ENCODE results near the gene NOS1AP. TPM values are rescaled to one million over a fixed set of nuclear protein-coding genes. Genes with fewer than 3 reads are reported as not detected.
A peak's percentile ranks its signal among the peaks of the same experiment; 100 is the strongest.

The NOS1AP gene
- total RNA-seq, 1 experiment from 2014 or later: 2.6 TPM

- Histone ChIP-seq H3K36me3 (ENCODE audit: low read depth, low read length) (no peaks in the 10 kb centered on the region), H4K20me1 (ENCODE audit: low read length) (no peaks in the 10 kb centered on the region), H3K9me2 (replicated peaks; ENCODE audit: low read length) (no peaks in the 10 kb centered on the region), H3K9ac (ENCODE audit: low read length) (no peak overlapping the region), H3K79me2 (ENCODE audit: low read length) (no peaks in the 10 kb centered on the region), H2AFZ (ENCODE audit: low read length) (no peak overlapping the region), H3K9me3 (ENCODE audit: low read length) (no peaks in the 10 kb centered on the region), H3K27ac (ENCODE audit: low read length) (no peak overlapping the region), H3F3A (ENCODE audit: low read length, unreplicated experiment) (no peaks in the 10 kb centered on the region), H3K4me2 (ENCODE audit: low read length) (no peak overlapping the region), H3K27me3 (ENCODE audit: low read length) (no peaks in the 10 kb centered on the region), H3K4me1 (ENCODE audit: insufficient read depth, low read length) (peaks cover 21% of the 10 kb centered on the region), H3K4me3 (ENCODE audit: low read length) (no peak overlapping the region)
- ChIA-PET CTCF (no interaction called here), POLR2A (ENCODE audit: unreplicated experiment) (no interaction called here)
- TF ChIP-seq, protein P1, sequence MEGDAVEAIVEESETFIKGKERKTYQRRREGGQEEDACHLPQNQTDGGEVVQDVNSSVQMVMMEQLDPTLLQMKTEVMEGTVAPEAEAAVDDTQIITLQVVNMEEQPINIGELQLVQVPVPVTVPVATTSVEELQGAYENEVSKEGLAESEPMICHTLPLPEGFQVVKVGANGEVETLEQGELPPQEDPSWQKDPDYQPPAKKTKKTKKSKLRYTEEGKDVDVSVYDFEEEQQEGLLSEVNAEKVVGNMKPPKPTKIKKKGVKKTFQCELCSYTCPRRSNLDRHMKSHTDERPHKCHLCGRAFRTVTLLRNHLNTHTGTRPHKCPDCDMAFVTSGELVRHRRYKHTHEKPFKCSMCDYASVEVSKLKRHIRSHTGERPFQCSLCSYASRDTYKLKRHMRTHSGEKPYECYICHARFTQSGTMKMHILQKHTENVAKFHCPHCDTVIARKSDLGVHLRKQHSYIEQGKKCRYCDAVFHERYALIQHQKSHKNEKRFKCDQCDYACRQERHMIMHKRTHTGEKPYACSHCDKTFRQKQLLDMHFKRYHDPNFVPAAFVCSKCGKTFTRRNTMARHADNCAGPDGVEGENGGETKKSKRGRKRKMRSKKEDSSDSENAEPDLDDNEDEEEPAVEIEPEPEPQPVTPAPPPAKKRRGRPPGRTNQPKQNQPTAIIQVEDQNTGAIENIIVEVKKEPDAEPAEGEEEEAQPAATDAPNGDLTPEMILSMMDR (conservative IDR thresholded peaks at IDR 0.05; ENCODE audit: low read depth, low read length): no peak
- TF ChIP-seq EZH2 (IDR thresholded peaks at IDR 0.05; ENCODE audit: low read length, unreplicated experiment): no peak
- TF ChIP-seq EZH2phosphoT487 (IDR thresholded peaks at IDR 0.05; ENCODE audit: borderline replicate concordance, low read length): no peak
- ATAC-seq (no peak), DNase-seq (no peak)
- BruUV-seq (replicated peaks): no TSS peak
- intact Hi-C loops (cut with micrococcal nuclease): no loop called here
These were observed 283.6 kb downstream of the NOS1AP start for GRCh38 chr1:162353078-162353477.

- Histone ChIP-seq H2AFZ (ENCODE audit: low read length) (no peak overlapping the region), H3K9me2 (replicated peaks; ENCODE audit: low read length) (no peaks in the 10 kb centered on the region), H3F3A (ENCODE audit: low read length, unreplicated experiment) (no peaks in the 10 kb centered on the region), H3K27ac (ENCODE audit: low read length) (no peak overlapping the region), H3K27me3 (ENCODE audit: low read length) (no peaks in the 10 kb centered on the region), H3K4me2 (ENCODE audit: low read length) (no peak overlapping the region), H3K36me3 (ENCODE audit: low read depth, low read length) (no peaks in the 10 kb centered on the region), H3K4me1 (ENCODE audit: insufficient read depth, low read length) (peaks cover 21% of the 10 kb centered on the region), H3K9ac (ENCODE audit: low read length) (no peak overlapping the region), H3K79me2 (ENCODE audit: low read length) (no peaks in the 10 kb centered on the region), H3K4me3 (ENCODE audit: low read length) (no peak overlapping the region), H3K9me3 (ENCODE audit: low read length) (no peaks in the 10 kb centered on the region), H4K20me1 (ENCODE audit: low read length) (no peaks in the 10 kb centered on the region)
- BruUV-seq (replicated peaks): no TSS peak
- intact Hi-C loops (cut with micrococcal nuclease): no loop called here
- ChIA-PET CTCF (interaction anchor here (0.5 kb wide), 1 partner anchor 160 kb away, joined by 5 read pairs; no protein-coding TSS in a partner anchor), POLR2A (ENCODE audit: unreplicated experiment) (no interaction called here)
- TF ChIP-seq, protein P1 (conservative IDR thresholded peaks at IDR 0.05; ENCODE audit: low read depth, low read length): no peak
- TF ChIP-seq EZH2 (IDR thresholded peaks at IDR 0.05; ENCODE audit: low read length, unreplicated experiment): no peak
- no peak for TF ChIP-seq EZH2phosphoT487 (IDR thresholded peaks at IDR 0.05; ENCODE audit: borderline replicate concordance, low read length)
- DNase-seq (no peak), ATAC-seq (no peak)
These were observed 284.2 kb downstream of the NOS1AP start for GRCh38 chr1:162353702-162354101.

DNA sequence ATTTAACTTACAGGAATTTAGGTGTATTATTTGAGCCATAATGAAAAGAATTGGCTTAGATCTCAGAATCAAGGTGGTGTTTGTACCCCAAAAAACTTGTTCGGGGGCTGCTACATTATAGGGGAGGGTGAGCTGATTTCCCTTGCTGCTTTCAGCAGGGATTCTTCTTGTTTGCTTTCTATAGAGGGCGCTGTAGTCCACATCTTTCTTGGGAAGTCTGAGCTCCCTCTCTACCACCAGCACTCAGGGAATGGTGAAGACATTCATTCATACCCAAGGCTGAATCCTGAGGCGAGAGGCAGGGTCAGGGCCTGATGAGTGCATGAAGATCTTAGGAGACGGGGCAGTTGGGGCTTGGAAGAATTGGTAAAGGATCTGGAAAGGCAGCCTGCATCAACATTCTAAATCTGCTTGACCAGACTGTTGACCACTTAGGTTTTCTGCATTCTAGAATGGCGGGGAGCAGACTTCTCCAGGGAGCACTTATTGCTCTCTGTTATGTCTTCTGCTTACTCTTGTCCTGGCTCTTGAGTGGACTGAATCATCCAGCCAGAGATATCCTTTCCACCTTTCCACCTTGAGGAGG lies 288.3 kb downstream of the NOS1AP start:
- no TSS peak for BruUV-seq (replicated peaks)
- no peak overlapping the region for H3K27ac ChIP-seq (ENCODE audit: low read length)
- H3K4me3 ChIP-seq (ENCODE audit: low read length): no peak overlapping the region
- H3F3A ChIP-seq (ENCODE audit: low read length, unreplicated experiment): no peaks in the 10 kb centered on the region
- no peaks in the 10 kb centered on the region for H3K9me3 ChIP-seq (ENCODE audit: low read length)
- no peaks in the 10 kb centered on the region for H3K27me3 ChIP-seq (ENCODE audit: low read length)
- no peaks in the 10 kb centered on the region for H3K79me2 ChIP-seq (ENCODE audit: low read length)
- H2AFZ ChIP-seq (ENCODE audit: low read length): no peak overlapping the region
- TF ChIP-seq EZH2phosphoT487 (IDR thresholded peaks at IDR 0.05; ENCODE audit: borderline replicate concordance, low read length) (no peak), EZH2 (IDR thresholded peaks at IDR 0.05; ENCODE audit: low read length, unreplicated experiment) (no peak)
- TF ChIP-seq, protein P1 (conservative IDR thresholded peaks at IDR 0.05; ENCODE audit: low read depth, low read length): peak; percentile 92
- peak; percentile 75 for DNase-seq
- no peaks in the 10 kb centered on the region for H3K4me1 ChIP-seq (ENCODE audit: insufficient read depth, low read length)
- POLR2A ChIA-PET (ENCODE audit: unreplicated experiment): no interaction called here
- no peaks in the 10 kb centered on the region for H3K9me2 ChIP-seq (replicated peaks; ENCODE audit: low read length)
- H3K9ac ChIP-seq (ENCODE audit: low read length): no peak overlapping the region
- no peaks in the 10 kb centered on the region for H4K20me1 ChIP-seq (ENCODE audit: low read length)
- ATAC-seq: peak; percentile 70
- no peak overlapping the region for H3K4me2 ChIP-seq (ENCODE audit: low read length)
- no peaks in the 10 kb centered on the region for H3K36me3 ChIP-seq (ENCODE audit: low read depth, low read length)
- CTCF ChIA-PET: interaction anchor here (0.5 to 1.1 kb wide), 19 partner anchors 18 to 957 kb away, joined by 3 to 14 read pairs (median 4); partner anchors contain the start of gene C1orf226
- intact Hi-C loops (cut with micrococcal nuclease): loop anchor here (1.0 to 5.0 kb wide), 3 partner anchors 35 to 248 kb away; no protein-coding TSS in a partner anchor
